HG02763 (cell line): ENCODE data around the gene RPRD1B.

Experiments used
- ATAC-seq: cut with Tn5 transposase; IDR thresholded peaks from one replicate; pipeline ENCODE4 v1.9.1; 2021; ENCODE audit warnings: mild to moderate bottlenecking, moderate library complexity; ENCODE audit not compliant: unreplicated experiment

The RPRD1B gene

DNA sequence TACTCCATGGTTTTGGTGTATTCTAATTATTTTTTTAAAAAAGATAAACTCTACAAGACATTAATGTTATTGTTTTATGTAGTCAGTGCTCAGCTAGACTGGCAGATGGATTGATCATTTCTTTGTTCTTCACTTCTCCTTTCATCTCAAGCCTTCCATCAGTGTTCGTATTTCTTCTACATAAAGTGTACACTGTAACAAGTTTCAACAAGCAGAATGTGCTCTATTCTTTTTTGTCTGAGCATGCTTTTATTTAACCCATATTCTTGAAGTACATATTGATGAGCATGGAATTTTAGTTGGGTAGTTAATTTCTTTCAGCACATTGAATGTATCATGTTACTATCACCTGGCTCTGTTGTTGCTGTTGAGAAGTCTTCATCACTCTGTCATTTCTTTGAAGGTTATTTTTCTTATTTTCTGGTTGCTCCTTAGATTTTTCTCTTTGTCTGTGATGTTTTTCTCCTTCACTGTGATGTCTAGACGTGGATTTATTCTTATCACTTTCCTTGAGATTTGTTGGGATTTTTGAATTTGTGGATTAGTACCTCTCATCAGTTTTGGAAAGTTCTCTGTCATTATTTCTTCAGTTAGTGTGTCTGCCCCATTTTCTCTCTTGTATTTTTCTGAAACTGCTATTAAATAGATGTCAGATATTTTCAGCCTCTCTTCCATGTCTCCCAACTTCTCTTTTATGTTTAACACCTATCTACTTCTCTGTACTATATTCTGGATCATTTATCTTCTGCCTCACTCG is 83.0 kb downstream of the RPRD1B start:
- ATAC-seq = no peak

DNA sequence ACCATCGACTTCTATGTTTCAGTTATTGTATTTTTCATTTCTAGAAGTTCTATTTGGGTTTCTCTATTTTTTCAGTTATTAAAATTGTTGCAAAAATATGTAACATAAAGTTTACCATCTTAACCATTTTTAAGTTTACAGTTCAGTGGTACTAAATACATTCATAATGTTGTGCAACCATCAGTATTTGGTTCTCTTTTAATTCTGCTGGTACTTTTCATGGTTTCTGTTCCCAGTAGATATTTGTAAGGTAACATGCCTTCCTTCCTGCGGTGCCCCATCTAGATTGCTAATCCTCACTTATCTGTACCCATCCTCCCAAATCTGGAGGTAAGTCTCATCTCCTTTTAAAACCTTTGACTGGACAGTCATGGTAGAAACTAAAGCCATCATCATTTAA is 83.7 kb downstream of the RPRD1B start:
- ATAC-seq = no peak

DNA sequence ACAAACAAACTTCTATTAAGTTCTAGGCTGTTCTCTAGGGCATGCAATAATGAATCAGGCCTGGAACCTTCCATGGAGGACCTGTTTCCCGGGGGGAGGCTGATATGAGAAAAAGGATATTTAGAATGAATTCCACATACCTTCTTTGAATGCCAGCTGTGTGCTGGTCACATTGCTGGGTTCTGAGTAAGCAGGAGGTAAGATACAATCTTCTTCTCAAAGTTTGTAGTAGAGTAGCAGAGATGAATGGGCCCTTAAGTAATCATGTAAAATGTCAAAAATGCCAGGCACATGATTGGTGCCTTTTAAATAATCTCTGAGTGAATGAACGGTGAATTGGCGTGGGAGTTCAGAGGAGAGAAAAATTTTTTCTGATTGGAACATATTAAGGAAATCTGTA is 84.1 kb downstream of the RPRD1B start:
- ATAC-seq = no peak

DNA sequence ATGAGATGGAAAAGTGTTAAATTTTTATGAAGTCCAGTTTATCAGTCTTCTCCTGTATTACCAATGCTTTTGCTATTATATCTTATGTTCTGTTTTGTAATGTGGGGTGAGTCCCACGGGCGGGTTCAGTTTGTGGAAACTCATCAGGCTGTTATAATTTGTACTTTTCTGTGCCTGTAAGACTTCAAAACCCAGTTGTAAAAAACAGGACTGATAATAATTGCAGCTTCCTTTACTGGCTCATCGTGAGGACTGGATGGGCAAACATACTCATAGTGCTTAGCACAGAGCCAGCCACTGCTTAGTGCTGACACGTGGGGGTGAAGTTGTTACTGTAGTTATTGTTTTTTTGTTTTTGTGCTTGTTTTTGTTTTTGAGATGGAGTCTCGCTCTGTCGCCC is 85.9 kb downstream of the RPRD1B start:
- ATAC-seq = no peak

DNA sequence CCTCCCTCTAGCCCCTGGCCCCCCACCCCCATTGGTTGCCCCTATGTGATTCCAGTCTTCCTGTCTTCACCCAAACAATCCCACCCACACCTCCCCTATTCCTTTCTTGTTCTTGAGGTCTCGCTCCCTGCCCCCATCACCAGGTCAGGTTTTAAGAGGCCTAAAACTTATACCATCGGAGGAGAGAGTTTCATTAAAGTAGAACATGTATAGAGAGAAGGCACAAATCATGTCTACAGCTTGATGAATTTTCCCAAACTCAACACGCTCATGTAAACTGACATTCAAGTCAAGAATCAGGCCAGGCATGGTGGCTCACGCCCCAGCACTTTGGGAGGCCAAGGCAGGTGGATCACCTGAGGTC is 87.1 kb downstream of the RPRD1B start:
- ATAC-seq = no peak

DNA sequence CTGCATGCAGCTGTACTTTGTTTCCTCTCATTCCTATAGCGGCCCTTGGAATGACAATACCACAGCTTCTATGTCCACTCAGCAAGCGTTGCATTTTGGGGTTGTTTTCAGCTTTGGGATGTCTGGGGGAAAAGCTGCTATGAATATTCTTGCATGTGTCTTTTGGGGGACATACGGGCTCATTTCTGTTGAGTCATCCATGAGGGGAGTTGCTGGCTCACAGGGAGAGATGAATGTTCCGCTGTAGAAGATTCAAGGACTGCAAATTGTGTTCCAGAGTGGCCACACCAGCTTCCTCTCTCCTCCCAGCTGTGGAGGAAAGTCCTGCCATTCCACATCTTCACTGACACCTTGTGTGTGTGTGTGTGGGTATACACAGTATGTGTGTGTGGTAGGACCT is 88.2 kb downstream of the RPRD1B start:
- no peak for ATAC-seq

DNA sequence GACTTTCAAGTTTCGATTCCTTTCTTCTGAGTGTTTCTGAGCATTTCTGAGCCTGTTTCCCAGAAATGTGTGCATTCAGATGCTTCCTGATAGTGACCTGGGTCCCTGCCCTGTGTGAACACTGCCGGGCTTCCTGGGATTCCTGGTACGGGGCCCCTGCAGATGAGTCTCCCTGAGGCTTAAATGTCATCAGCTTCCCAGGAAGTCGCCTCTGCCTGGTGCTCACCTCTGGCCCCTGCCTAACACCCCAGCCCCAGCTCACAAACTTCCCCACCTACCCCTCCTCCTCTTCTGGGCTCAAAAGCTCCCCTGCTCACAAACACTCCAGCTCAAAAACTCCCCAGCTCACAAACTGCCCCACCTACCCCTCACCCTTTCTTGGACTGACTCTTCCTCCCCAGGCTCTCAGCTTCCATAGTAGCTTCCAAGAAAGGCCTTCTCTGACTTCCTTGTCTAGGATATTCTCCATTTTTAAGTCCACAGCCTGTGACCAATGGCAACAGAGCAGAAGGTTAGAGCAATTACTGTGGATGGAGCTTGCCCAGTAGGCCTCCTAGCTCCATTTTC is 89.6 kb downstream of the RPRD1B start:
- no peak for ATAC-seq

DNA sequence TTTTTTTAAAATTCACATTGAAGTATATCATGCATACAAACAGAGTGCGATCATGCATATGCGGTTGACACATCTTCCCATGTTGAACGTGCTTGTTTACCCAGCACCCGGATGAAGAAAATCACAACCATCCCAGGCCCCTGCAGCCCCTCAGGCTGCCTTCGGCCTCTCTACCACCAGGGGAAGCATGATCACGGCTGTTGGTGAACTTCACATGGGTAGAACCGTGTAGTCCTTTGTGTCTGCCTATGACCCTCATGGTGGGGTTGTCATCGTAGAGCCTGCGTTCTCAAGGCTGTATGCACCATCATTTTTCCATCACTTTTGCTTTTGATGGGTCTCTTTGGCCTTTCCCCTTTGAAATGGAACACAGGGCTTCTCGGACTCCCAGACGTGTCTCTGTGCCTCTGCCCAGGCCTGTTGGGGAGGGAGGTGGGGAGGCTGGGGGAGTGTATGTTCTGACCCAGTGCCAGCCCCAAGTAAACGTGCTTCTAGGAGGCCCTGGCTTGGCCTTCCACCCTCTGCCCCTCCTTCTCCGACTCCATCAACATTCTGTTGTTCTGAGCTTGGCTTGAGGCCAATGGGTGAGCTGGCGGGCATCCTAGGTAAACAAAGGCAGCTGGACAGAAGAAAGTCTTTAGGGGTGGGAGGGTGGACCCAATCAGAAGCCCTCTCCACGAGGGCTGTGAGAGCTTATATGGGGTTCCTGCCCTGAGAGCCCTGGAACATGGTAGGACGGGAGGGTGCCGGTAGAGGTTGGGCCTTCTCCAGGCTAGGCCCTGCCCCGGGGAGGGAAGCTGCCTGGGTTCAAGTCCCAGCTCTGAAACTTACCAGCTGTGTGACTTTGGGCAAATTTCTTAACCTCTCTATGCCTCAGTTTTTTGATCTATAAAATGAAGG is 91.9 kb downstream of the RPRD1B start:
- ATAC-seq = no peak

DNA sequence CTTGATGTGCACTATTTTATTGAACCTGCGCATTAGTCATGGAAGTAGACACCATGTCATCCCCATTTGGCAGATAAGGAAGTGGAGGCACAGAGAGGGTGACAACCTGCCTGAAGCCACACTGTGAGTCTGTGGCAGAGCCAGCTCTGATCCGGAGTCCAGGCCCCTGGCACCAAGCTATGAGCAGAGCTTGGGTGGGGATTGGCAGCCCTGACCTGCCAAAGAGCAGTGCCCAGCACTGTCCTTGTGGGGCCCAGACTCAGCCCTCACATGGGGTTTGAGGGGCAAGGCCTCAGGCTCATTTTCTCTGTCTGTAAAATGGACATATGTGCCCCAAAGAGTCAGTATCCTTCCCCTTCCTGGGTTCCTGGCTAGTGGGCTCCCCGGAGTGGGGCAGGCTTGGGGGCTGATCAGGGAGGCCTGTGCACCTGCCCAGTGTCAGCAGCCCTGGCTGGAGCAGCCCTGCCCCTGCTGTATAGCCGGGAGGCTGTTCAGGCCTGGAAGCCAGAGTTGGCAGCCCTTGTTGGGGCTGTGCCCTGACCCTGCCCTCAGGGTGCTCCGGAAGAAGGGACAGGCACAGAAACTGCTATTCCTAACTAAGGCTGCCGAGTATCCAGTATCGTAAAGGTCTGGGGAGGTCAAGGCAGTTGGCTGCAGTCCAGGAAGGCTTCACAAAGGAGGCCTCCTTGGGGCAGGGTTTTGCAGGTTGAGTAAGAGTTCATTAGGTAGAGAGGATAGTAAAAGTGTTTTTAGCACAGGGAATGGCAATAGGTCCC is 92.8 kb downstream of the RPRD1B start:
- no peak for ATAC-seq

DNA sequence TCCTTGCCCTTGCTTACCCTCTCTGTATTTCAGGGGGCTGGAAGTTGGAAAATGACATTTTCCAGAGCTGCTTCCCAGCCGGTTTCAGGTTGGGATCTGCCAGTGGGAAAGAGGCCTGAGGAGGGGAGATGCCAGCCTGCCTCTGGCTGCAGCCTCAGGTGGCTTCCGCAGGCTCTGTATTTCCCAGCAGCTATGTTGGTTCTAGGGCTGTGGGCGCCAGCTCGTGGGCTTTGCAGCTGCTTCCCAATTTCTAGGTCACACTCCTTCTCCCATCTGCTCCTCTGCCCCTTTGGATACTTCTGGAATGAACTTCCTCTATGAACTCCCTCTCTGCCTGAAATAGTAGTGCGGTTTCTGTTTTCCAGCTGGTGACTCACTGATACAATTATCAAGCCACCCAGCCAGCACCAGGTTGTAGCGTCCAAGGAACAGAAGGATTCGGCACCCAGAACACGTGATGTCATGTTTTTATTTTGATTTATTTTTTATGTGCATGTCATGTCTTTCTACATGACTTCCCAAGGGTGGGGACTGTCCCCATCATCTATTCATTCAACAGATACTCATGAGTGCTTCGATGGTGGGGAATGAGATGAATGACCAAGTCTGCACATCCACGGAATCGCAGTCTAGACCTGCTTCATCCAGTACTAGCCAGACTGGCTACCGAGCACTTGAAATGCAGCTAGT is 93.5 kb downstream of the RPRD1B start:
- ATAC-seq = no peak

DNA sequence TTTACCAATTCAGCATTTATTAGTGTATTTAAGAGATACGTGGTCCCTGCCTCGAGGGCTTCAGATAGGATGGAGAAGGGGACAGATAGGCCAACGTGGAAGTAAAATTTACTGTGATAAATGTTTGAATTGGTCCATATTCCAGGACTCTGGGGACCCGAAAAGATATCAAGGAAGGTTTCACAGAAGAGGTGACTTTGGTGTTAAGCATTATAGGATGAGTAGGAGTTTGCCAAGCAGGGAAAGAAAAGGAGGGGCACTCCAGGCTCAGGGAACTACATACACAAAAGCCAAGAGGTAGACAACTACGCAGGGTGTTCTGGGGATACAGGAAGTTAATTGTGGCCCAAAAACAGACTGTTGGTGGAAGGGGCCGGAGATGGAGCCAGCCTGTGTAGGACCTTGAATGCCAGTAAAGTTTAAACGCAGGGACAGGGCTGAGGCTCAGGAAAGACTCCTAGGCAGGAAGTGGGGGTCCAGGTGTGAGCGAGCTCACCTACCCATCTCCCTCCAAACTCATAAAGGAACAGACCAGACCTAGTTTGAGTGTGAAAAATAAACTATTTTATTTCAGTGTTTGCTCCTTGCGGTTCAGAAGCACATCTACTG is 94.5 kb downstream of the RPRD1B start:
- no peak for ATAC-seq

DNA sequence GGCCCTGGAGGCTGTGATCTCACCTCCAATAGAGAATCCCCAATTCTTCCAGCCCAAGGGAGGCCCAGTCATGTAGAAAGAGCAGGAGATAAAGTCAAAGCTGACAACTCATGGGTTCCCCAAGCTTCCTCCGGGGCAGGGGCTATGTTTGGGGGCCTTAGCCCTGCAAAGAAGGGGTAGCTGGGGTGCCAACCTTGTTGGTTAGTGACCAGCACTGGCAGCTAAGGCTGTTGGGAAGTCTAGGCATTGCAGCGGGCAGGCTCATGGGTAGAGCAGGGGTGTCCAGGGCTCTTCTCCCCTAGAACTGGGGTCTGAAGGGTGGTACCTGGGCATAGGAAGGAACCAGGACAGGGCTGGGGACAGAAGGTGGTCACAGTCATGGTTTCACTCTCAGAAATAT is 95.1 kb downstream of the RPRD1B start:
- ATAC-seq = no peak

DNA sequence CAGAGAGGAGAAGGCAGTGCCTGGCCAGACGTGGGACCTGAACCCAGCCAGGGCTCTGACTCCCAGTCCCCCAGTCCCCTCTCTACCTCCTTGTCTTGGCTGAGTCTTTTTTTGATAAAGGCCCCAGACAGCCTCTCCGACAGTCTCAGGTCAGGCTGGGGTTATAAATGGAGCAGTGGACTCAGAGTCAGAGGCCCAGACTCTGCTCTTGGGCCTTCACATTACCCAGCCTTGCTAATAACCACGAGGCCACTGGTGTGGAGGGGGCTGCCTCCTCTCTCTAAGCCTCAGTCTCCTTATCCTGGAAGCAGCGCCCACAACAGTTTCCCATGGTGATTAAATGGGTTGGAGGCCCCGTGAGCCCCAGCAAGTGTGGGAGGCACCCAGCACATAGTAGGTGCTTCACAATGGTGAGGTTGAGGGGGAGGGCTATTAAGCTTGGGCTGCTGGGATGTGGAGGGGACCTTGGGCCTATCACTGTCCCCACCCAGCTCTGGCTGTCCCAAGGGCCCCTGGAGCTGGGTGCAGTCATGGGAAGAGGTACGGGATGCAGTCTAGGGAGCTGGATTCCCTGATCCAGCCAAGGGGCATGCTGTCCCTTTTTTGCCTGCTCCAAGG is 95.8 kb downstream of the RPRD1B start:
- ATAC-seq = no peak

DNA sequence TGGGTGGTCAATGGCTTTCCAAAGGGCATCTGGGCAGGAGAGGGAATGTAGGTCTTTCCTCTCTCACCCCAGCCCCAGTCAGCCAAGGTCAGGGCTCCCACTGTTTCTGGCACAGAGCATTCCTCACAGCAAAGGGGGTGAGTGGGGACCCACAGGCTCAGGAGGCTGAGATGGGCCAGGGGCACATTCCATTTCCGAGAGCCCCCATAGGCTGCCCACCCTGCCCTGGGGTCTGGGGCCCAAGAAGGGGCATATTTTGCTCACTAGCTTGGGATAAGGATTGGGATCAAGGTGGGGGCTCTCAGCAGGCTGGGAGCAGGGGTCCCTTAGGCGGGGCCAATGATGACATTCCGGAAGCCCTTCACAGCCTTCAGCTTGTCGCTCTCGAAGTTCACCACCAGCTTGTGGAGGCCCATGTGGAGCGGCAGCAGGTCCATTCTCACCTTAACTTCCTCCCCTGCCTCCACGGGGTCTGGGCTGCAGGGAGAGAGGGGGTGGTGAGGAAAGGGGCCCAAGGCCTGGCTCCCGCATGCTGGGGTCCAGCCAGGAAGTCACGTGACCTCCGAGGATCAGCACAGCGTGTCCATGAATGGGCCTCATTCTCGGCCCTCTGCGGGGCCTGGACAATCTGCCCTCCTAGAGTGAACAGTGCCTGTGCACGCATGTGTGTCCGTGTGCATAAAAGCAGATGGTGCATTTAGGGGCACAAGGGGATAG is 96.5 kb downstream of the RPRD1B start:
- no peak for ATAC-seq

DNA sequence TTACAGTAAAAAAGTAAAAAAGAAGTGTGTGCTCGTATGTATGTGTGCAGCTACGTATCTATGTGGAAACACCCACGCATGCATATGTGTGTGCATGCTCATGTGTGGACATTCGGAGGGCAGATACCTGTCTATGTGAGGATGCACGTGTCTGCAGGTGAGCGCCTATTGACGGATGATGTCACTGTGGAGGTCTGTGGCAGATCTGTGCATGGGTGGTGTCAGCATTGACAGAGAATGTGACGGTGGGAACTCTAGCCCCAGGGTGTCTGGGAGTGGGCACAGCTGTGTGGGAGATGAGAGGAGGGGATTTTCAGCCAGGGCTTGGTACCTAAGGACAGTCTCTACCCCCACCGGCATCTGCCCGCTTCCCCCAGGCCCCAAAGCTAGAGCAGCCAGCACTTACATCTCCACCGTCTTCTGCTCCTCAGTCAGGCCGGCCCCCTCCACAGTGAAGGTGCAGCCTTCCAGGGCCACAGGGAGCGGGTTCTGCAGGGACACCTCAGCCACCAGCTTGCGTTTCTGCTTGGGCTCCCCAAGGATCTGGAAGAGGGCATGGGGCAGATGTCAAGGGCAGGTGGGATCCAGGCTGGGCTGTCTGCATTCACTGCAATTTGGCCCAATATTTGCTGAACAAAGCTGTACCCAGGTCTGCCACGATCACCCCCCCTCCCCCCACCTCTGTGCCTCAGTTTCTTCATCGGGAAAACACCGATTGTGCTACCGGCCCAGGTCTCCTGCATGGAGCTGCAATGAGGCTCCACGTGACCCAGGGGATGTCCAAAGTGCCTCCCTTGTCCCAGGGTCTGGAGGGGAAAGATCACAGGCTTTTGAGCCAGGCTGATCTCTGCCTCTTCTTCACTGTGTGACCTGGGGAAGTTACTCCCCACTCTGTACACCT is 97.4 kb downstream of the RPRD1B start:
- ATAC-seq = no peak

DNA sequence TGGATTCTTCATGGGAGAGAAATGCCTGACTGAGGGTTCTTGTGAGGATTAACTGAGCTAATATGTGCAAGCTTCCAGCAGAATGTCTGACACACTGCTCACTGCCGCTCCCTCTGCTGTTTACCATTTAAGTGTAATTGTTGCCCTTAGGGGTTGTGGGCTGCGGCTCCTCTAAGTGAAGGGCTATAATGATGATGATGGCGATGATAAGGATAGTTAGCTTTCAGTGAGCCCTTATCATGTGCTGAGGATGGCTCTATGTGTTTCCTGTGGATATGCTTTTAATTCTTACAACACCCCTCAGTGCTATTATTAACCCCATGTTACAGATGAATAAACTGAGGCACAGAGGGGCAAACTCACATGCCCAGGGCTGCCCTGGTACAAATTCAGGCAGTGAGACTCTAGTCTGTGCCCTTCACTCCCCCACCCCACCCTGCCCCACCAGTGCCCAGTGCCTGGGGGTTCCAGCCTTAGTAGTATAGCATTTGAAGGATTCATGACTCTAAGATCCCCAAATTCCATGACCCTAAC is 98.1 kb downstream of the RPRD1B start:
- no peak for ATAC-seq

DNA sequence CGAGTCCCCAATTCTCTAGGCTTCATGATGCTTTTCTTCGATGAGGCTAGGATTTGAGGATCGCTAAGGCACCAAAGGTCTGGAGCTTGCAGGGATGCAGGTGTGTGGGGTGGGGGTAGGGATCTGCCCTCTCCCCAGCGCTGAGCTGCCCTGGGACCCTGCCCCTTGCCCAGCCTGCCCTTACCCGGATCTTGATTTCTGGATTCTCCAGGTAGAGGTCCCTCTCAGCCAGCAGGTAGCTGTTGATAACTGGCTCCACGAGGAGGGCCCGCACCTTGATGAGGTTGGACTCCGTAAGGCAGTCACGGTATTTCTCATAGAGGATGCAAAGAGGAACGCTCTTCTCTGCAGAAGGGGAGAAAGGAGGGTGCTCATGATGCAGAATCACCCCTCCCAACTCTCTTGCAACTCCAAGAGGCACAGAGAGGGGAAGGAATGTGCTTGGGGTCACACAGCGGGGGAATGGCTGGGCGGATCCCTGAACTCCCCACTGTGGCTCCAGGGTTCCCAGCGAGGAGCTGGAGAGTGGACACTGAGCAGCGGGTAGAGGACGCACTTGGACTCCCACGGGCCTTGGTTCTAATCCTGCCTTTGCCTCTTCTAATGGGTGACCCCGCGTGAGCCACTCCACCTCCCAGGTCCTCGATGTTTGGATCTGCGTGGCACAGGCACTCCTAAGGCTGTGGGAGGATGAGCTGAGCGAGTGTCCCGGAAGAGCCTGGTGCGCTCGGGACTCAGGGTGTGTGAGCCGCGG is 98.8 kb downstream of the RPRD1B start:
- no peak for ATAC-seq
